Liver (tissue), 9 donors: ENCODE data around the gene ITGA6. TPM values are rescaled to one million over a fixed set of nuclear protein-coding genes. Genes with fewer than 3 reads are reported as not detected.

Experiments used
- DNase-seq: peaks from one replicate; pipeline ENCODE4 v3.0.0-alpha.2; 2017; ENCODE audit warnings: low spot score
- H3K27ac ChIP-seq, 2 donors: one replicate each; pipeline ENCODE4 v1.7.0; 2013; ENCODE audit warnings: inconsistent platforms in 2 of 2, low read length in 2 of 2, control low read depth in 1 of 2, low read depth in 1 of 2, mild to moderate bottlenecking in 1 of 2
- H3K27me3 ChIP-seq, 4 donors: one replicate each; pipeline versions ENCODE4 v1.6.1 to v1.7.0; 2013; ENCODE audit warnings: low read length in 3 of 4, inconsistent platforms in 1 of 4, mild to moderate bottlenecking in 1 of 4, moderate library complexity in 1 of 4; ENCODE audit not compliant: control insufficient read depth in 4 of 4, insufficient read depth in 4 of 4
- H3K36me3 ChIP-seq, 4 donors: one replicate each; pipeline versions ENCODE4 v1.6.1 to v1.7.0; 2013; ENCODE audit warnings: low read length in 3 of 4, mild to moderate bottlenecking in 3 of 4, low read depth in 1 of 4, moderate library complexity in 1 of 4; ENCODE audit not compliant: control insufficient read depth in 4 of 4, insufficient read depth in 3 of 4
- H3K4me1 ChIP-seq, 4 donors: one replicate each; pipeline versions ENCODE4 v1.6.1 to v1.7.0; 2013; ENCODE audit warnings: low read length in 3 of 4, mild to moderate bottlenecking in 3 of 4, moderate library complexity in 1 of 4; ENCODE audit not compliant: control insufficient read depth in 4 of 4, insufficient read depth in 4 of 4
- H3K4me3 ChIP-seq, 3 donors: one replicate each; pipeline versions ENCODE4 v1.6.1 to v1.7.0; 2013; ENCODE audit warnings: low read length in 3 of 3, control low read depth in 1 of 3, low read depth in 1 of 3, mild to moderate bottlenecking in 1 of 3
- H3K9ac ChIP-seq, 2 donors: one replicate each; pipeline ENCODE4 v1.7.0; 2013; ENCODE audit warnings: low read length in 2 of 2, mild to moderate bottlenecking in 2 of 2, moderate library complexity in 2 of 2, control low read depth in 1 of 2, low read depth in 1 of 2
- H3K9me3 ChIP-seq, 4 donors: one replicate each; pipeline versions ENCODE4 v1.6.1 to v1.7.0; 2013; ENCODE audit warnings: low read length in 3 of 4; ENCODE audit not compliant: control insufficient read depth in 4 of 4
- EGR1 ChIP-seq, 2 donors: IDR thresholded peaks; 2 replicates each; pipeline ENCODE4 v1.6.1; 2016 to 2018; ENCODE audit warnings: antibody characterized with exemption in 2 of 2, low read depth in 2 of 2
- FOXA1 ChIP-seq: IDR thresholded peaks from 2 replicates; pipeline ENCODE4 v1.6.1; 2016; ENCODE audit warnings: antibody characterized with exemption
- FOXA2 ChIP-seq: IDR thresholded peaks from 2 replicates; pipeline ENCODE4 v1.6.1; 2016; ENCODE audit warnings: antibody characterized with exemption
- GABPA ChIP-seq, 2 donors: IDR thresholded peaks in 1 of 2; conservative IDR thresholded peaks in 1 of 2; 2 replicates each; pipeline ENCODE4 v1.6.1; 2016; ENCODE audit warnings: antibody characterized with exemption in 2 of 2, mild to moderate bottlenecking in 1 of 2, moderate library complexity in 1 of 2
- HNF4A ChIP-seq, 2 donors: conservative IDR thresholded peaks; 2 replicates each; pipeline ENCODE4 v1.6.1; 2016; ENCODE audit warnings: antibody characterized with exemption in 2 of 2, mild to moderate bottlenecking in 2 of 2
- HNF4G ChIP-seq: IDR thresholded peaks from 2 replicates; pipeline ENCODE4 v1.6.1; 2016; ENCODE audit warnings: antibody characterized with exemption
- JUND ChIP-seq, 2 donors: IDR thresholded peaks; 2 replicates each; pipeline ENCODE4 v1.6.1; 2016; ENCODE audit warnings: antibody characterized with exemption in 2 of 2
- NR2F2 ChIP-seq: IDR thresholded peaks from 2 replicates; pipeline ENCODE4 v1.6.1; 2016; ENCODE audit warnings: antibody characterized with exemption
- RAD21 ChIP-seq, 2 donors: IDR thresholded peaks; 2 replicates each; pipeline ENCODE4 v1.6.1; 2016; ENCODE audit warnings: antibody characterized with exemption in 2 of 2, mild to moderate bottlenecking in 2 of 2
- RXRA ChIP-seq, 2 donors: IDR thresholded peaks; 2 replicates each; pipeline ENCODE4 v1.6.1; 2017 to 2018; ENCODE audit warnings: antibody characterized with exemption in 2 of 2, mild to moderate bottlenecking in 1 of 2
- SP1 ChIP-seq: IDR thresholded peaks from 2 replicates; pipeline ENCODE4 v1.6.1; 2018; ENCODE audit warnings: antibody characterized with exemption, mild to moderate bottlenecking
- TAF1 ChIP-seq: conservative IDR thresholded peaks from 2 replicates; pipeline ENCODE4 v1.6.1; 2016; ENCODE audit warnings: antibody characterized with exemption, mild to moderate bottlenecking
- YY1 ChIP-seq: IDR thresholded peaks from 2 replicates; pipeline ENCODE4 v1.6.1; 2016; ENCODE audit warnings: antibody characterized with exemption, mild to moderate bottlenecking
- WGBS: extraction: QIAGEN DNeasy Blood & Tissue Kit; methylation state at CpG from one replicate; pipeline ENCODE4 v1.1.7; 2013; 5-methylcytosine and 5-hydroxymethylcytosine counted together
- polyA plus RNA-seq, 2 donors: library from polyadenylated mRNA; stranded (reverse) in 1 of 2; unstranded in 1 of 2; fragments of 200-250 nt in 1 of 2; fragments of >200 nt in 1 of 2; fragmentation: Nextera tagmentation in 1 of 2; extraction: Ambion mirVana in 1 of 2; gene quantifications; one replicate each; pipeline versions ENCODE4 v1.2.1 to v1.2.3, GENCODE V29; 2013 to 2015
- total RNA-seq, 2 donors: library from RNA; depleted of rRNA; stranded (reverse); fragments of >200 nt; gene quantifications; one replicate each; pipeline ENCODE4 v1.2.3, GENCODE V29; 2014
- TF ChIP-seq, protein P1 (sequence below): IDR thresholded peaks from 2 replicates; pipeline ENCODE4 v1.6.1; 2016; ENCODE audit warnings: antibody characterized with exemption
- TF ChIP-seq, protein P2 (sequence below): fragments of 150-350 bp; IDR thresholded peaks from 2 replicates; pipeline ENCODE4 v1.5.1; 2017; ENCODE audit warnings: improper control_type of control experiment, low read depth, low read length; ENCODE audit not compliant: missing input control
- TF ChIP-seq, protein P3 (sequence below): IDR thresholded peaks from 2 replicates; pipeline ENCODE4 v1.6.1; 2016; ENCODE audit warnings: antibody characterized with exemption
- TF ChIP-seq, protein P4 (sequence below): IDR thresholded peaks from 2 replicates; pipeline ENCODE4 v1.6.1; 2016; ENCODE audit warnings: antibody characterized with exemption
- TF ChIP-seq, protein P5 (sequence below): IDR thresholded peaks from 2 replicates; pipeline ENCODE4 v1.6.1; 2016; ENCODE audit warnings: antibody characterized with exemption, mild to moderate bottlenecking
- donor health status: healthy.
- donor health status: healthy.
- donor health status: healthy.
- donor health status: healthy.
- donor health status: healthy.

Gene ITGA6
- total and polyA plus RNA-seq, 4 donors = 5.8 to 21.6 (median 11.4) TPM

DNA sequence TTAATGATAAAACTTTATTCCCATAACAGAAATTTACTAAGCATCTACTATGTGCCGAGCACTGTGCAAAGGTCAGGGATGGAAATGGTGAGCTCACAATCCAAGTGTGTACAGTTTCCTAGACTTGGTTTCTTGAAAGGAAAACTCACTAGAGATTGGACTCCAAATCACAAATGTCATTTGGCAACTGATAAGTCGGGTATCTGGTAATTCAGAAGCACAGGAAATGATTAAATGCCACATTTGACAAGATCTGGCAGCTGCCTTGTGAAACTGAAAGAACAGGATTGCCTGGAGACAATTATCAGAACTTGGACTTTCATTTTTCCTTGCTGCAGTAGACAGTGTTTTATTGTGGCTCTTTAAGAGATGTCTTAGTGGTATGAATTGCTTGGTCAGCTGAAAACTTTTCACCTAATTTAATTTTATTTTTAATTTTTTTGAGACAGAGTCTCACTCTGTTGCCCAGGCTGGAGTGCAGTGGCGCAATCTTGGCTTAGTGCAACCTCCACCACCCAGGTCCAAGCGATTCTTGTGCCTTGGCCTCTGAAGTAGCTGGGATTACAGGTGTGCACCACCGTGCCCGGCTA is 19.2 kb downstream of the ITGA6 start:
- Histone ChIP-seq H3K4me3 (no peak overlapping the region), H3K9ac (no peak overlapping the region), H3K27ac (no peak overlapping the region), H3K27me3 (no peaks in the 10 kb centered on the region), H3K9me3 (no peaks in the 10 kb centered on the region), H3K36me3 (no peaks in the 10 kb centered on the region), H3K4me1 (peaks cover 0 to 2% (median 0%) of the 10 kb centered on the region in 4 donors)
- no peak for TF ChIP-seq GABPA (IDR thresholded peaks at IDR 0.05 in 1 of 2, conservative IDR thresholded peaks at IDR 0.05 in 1 of 2)
- TF ChIP-seq, protein P1, sequence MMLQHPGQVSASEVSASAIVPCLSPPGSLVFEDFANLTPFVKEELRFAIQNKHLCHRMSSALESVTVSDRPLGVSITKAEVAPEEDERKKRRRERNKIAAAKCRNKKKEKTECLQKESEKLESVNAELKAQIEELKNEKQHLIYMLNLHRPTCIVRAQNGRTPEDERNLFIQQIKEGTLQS = no peak
- no peak for TF ChIP-seq FOXA1
- no peak for TF ChIP-seq SP1
- no peak for TF ChIP-seq JUND (IDR thresholded peaks at IDR 0.05)
- no peak for TF ChIP-seq HNF4G
- TF ChIP-seq, protein P2, sequence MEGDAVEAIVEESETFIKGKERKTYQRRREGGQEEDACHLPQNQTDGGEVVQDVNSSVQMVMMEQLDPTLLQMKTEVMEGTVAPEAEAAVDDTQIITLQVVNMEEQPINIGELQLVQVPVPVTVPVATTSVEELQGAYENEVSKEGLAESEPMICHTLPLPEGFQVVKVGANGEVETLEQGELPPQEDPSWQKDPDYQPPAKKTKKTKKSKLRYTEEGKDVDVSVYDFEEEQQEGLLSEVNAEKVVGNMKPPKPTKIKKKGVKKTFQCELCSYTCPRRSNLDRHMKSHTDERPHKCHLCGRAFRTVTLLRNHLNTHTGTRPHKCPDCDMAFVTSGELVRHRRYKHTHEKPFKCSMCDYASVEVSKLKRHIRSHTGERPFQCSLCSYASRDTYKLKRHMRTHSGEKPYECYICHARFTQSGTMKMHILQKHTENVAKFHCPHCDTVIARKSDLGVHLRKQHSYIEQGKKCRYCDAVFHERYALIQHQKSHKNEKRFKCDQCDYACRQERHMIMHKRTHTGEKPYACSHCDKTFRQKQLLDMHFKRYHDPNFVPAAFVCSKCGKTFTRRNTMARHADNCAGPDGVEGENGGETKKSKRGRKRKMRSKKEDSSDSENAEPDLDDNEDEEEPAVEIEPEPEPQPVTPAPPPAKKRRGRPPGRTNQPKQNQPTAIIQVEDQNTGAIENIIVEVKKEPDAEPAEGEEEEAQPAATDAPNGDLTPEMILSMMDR = no peak
- no peak for DNase-seq
- 80% methylated on average over 6 of the region's 6 CpGs for WGBS

DNA sequence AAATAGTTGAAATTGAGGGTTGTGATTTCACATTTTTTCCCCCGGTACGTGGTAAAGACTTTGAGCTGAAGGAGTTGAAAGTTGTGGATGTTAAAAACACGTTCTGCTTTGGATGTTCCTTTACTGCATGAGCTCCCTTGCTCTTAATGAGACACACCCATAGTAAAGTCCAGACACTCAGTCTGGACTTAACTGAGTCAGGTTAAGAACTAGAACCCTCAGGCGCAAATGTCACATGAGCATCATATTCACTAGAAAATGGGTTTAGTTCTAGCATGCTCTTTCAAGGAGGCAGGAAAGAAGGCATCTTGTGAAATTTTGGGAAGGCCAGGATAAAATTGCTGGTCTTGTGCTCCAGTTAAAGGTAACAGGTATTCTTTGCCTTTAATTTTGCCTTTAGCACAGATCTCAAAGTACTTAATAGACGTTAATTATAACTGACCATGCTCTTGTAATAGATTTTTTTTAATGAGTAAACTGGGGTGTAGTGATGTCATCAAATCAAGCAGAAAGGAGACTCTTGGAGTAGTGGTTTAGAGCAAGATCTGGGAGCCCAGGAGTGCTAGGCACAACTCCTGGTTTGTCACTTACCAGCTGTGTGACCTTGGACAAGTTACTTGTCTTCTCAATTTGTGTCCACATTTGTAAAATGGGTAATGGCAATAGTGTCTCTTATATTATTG is 20.6 kb downstream of the ITGA6 start:
- no peak for DNase-seq
- H3K4me3 ChIP-seq = no peak overlapping the region
- H3K4me1 ChIP-seq = peaks cover 0 to 4% (median 0%) of the 10 kb centered on the region in 4 donors
- no peaks in the 10 kb centered on the region for H3K9me3 ChIP-seq
- no peaks in the 10 kb centered on the region for H3K36me3 ChIP-seq
- H3K9ac ChIP-seq = no peak overlapping the region
- WGBS = 91% methylated on average over 5 of the region's 5 CpGs
- no peak overlapping the region for H3K27ac ChIP-seq
- no peak for TF ChIP-seq TAF1
- TF ChIP-seq, protein P2 = no peak
- no peak for TF ChIP-seq EGR1 (IDR thresholded peaks at IDR 0.05; ENCODE audit: low read depth in 2 of 2)
- TF ChIP-seq NR2F2 = no peak
- TF ChIP-seq FOXA2 = no peak
- TF ChIP-seq, protein P3, sequence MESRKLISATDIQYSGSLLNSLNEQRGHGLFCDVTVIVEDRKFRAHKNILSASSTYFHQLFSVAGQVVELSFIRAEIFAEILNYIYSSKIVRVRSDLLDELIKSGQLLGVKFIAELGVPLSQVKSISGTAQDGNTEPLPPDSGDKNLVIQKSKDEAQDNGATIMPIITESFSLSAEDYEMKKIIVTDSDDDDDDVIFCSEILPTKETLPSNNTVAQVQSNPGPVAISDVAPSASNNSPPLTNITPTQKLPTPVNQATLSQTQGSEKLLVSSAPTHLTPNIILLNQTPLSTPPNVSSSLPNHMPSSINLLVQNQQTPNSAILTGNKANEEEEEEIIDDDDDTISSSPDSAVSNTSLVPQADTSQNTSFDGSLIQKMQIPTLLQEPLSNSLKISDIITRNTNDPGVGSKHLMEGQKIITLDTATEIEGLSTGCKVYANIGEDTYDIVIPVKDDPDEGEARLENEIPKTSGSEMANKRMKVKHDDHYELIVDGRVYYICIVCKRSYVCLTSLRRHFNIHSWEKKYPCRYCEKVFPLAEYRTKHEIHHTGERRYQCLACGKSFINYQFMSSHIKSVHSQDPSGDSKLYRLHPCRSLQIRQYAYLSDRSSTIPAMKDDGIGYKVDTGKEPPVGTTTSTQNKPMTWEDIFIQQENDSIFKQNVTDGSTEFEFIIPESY = no peak
- no peak for TF ChIP-seq FOXA1
- TF ChIP-seq, protein P4, sequence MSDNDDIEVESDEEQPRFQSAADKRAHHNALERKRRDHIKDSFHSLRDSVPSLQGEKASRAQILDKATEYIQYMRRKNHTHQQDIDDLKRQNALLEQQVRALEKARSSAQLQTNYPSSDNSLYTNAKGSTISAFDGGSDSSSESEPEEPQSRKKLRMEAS = no peak
- TF ChIP-seq, protein P1 = no peak
- no peak for TF ChIP-seq RAD21 (IDR thresholded peaks at IDR 0.05)
- no peak for TF ChIP-seq RXRA (IDR thresholded peaks at IDR 0.05)
- TF ChIP-seq JUND (IDR thresholded peaks at IDR 0.05) = no peak
- no peak for TF ChIP-seq HNF4A (conservative IDR thresholded peaks at IDR 0.05)
- no peak for TF ChIP-seq YY1
- TF ChIP-seq, protein P5, sequence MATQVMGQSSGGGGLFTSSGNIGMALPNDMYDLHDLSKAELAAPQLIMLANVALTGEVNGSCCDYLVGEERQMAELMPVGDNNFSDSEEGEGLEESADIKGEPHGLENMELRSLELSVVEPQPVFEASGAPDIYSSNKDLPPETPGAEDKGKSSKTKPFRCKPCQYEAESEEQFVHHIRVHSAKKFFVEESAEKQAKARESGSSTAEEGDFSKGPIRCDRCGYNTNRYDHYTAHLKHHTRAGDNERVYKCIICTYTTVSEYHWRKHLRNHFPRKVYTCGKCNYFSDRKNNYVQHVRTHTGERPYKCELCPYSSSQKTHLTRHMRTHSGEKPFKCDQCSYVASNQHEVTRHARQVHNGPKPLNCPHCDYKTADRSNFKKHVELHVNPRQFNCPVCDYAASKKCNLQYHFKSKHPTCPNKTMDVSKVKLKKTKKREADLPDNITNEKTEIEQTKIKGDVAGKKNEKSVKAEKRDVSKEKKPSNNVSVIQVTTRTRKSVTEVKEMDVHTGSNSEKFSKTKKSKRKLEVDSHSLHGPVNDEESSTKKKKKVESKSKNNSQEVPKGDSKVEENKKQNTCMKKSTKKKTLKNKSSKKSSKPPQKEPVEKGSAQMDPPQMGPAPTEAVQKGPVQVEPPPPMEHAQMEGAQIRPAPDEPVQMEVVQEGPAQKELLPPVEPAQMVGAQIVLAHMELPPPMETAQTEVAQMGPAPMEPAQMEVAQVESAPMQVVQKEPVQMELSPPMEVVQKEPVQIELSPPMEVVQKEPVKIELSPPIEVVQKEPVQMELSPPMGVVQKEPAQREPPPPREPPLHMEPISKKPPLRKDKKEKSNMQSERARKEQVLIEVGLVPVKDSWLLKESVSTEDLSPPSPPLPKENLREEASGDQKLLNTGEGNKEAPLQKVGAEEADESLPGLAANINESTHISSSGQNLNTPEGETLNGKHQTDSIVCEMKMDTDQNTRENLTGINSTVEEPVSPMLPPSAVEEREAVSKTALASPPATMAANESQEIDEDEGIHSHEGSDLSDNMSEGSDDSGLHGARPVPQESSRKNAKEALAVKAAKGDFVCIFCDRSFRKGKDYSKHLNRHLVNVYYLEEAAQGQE = no peak
- H3K27me3 ChIP-seq = no peaks in the 10 kb centered on the region
